ENCODE data around the gene FAM3C. TPM values are rescaled to one million over a fixed set of nuclear protein-coding genes. Genes with fewer than 3 reads are reported as not detected.

The FAM3C gene
- total and polyA plus RNA-seq, 10 of the 15 experiments (the other 5 are each of a cell fraction or from before 2014, with no cell fraction given) = 11.0 to 110 (median 27.8) TPM

DNA sequence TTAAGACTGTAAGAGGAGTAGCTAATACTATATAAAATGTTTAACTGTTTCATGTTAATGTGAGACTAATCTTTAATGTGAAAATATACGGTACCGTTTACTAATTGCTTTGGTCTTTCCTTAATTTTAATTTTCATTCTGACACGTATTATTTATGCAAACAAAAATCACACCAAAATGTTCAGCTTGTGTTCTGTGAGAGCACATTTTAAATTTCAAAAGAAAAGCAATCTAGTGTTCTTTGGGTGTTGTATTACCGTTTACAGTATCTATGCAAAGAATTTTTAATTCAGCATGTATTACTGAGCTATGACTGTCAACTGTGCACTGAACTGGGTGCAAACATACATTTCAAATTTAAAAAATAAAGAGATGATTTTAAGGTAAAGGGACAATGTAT, 65.1 kb downstream of the FAM3C start (continued):
- TF ChIP-seq, protein P1, sequence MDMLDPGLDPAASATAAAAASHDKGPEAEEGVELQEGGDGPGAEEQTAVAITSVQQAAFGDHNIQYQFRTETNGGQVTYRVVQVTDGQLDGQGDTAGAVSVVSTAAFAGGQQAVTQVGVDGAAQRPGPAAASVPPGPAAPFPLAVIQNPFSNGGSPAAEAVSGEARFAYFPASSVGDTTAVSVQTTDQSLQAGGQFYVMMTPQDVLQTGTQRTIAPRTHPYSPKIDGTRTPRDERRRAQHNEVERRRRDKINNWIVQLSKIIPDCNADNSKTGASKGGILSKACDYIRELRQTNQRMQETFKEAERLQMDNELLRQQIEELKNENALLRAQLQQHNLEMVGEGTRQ (IDR thresholded peaks at IDR 0.05; ENCODE audit: borderline replicate concordance, low read depth, low read length) = no peak
- TF ChIP-seq TARDBP (IDR thresholded peaks at IDR 0.05; ENCODE audit: borderline replicate concordance) = no peak
- TF ChIP-seq IRF4 (IDR thresholded peaks at IDR 0.05; ENCODE audit: low read depth, low read length) = no peak
- no peak for TF ChIP-seq EGR1 (IDR thresholded peaks at IDR 0.05; ENCODE audit: borderline replicate concordance in 1 of 2, low read depth in 2 of 2, low read length in 2 of 2)
- TF ChIP-seq NFYB (IDR thresholded peaks at IDR 0.05; ENCODE audit: insufficient read depth, low read depth, low read length) = no peak
- no peak for TF ChIP-seq SUPT20H (IDR thresholded peaks at IDR 0.05; ENCODE audit: borderline replicate concordance, control insufficient read depth, low read depth, low read length)
- TF ChIP-seq TAF1 (IDR thresholded peaks at IDR 0.05; ENCODE audit: borderline replicate concordance, low read depth, low read length) = no peak
- TF ChIP-seq RAD51 (IDR thresholded peaks at IDR 0.05) = no peak
- no peak for TF ChIP-seq NR2C2 (IDR thresholded peaks at IDR 0.05; ENCODE audit: borderline replicate concordance, control insufficient read depth, insufficient read length, low read depth)

DNA sequence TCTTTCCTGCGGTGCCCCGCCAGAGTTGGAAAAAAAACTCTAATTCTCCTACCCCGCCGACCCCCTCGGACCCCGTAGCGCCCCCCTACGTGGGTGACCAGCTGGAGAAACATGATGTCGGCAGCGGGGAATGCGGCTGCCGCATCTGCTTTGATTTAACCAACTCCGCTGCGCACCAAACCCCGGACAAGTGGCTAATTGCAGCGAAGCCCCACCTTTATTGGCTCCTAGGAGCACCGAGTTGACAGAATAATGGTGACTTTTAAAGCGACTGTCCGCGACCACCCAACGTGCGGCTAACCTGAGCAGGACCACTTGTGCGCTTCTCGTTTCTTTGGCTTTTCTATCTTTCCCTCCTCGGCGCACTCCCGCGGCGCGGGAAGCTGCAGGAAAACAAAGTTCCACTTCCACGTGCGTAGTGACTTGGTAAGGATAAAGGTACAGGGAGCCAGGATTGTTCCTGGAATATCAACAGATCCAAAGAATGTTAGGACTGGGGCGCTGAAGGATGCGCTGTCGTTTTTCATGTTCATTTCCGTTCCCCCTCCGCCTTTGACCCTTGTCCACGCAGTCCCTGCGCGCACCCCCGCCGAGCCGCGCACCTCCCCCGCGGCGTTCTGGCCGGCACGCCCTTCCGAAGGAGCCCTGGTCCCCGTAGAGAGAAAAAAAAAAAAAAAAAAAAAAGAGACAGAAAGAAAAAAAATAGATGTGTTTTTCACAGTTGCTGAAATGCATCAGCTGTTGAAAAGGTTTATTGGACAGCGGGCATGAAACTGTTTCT, 65.9 kb downstream of the FAM3C start:
- FAIRE-seq (no peak), ATAC-seq (peak; percentile 60), DNase-seq (ENCODE audit: low read depth, low spot score) (no peak)
- in situ Hi-C loops (cut with MboI) = no loop called here
- WGBS (ENCODE audit: insufficient coverage, insufficient replicate concordance, low lambda C conversion rate, missing lambda C conversion rate) = 3% methylated on average over 35 of the region's 52 CpGs
- no TSS peak for BruUV-seq (replicated peaks)
- no peak overlapping the region for H3K27ac ChIP-seq (ENCODE audit: control insufficient read depth, insufficient read depth)
- H3K27me3 ChIP-seq (replicated peaks in 1 of 2; ENCODE audit: control insufficient read depth in 2 of 2, insufficient read depth in 2 of 2, low read length in 1 of 2) = peaks cover 16 to 19% of the 10 kb centered on the region in 2 experiments
- peaks cover 5% of the 10 kb centered on the region for H3K4me1 ChIP-seq (ENCODE audit: control insufficient read depth, insufficient read depth, low read length)
- no peaks in the 10 kb centered on the region for H3K36me3 ChIP-seq (ENCODE audit: control insufficient read depth in 2 of 2, insufficient read depth in 2 of 2, low read length in 1 of 2)
- H3K79me2 ChIP-seq (ENCODE audit: control insufficient read depth, insufficient read depth, low read length) = no peaks in the 10 kb centered on the region
- peak overlapping the region; percentile 73 for H3K4me3 ChIP-seq
- H2AFZ ChIP-seq (ENCODE audit: control insufficient read depth, low read depth, low read length) = peak overlapping the region; percentile 25; the same call in 1 of the 2 replicates
- ChIA-PET RAD21 (ENCODE audit: unreplicated experiment) (interaction anchor here (0.5 to 1.4 kb wide), 5 partner anchors 28 to 70 kb away, joined by 3 to 4 read pairs (median 3); no protein-coding TSS in a partner anchor), SMC1A (ENCODE audit: uncharacterized antibody, unreplicated experiment) (interaction anchor here (0.8 to 1.4 kb wide), 8 partner anchors 16 to 217 kb away, joined by 3 to 5 read pairs (median 3); no protein-coding TSS in a partner anchor), CTCF (interaction anchor here (0.8 to 1.5 kb wide), 5 partner anchors 19 to 664 kb away, joined by 3 to 5 read pairs (median 4); no protein-coding TSS in a partner anchor), POLR2A (no interaction called here)
- no peaks in the 10 kb centered on the region for H4K20me1 ChIP-seq (ENCODE audit: control insufficient read depth, insufficient read depth)
- H3K4me2 ChIP-seq (ENCODE audit: control insufficient read depth, insufficient read depth) = peak overlapping the region; percentile 92
- no peak overlapping the region for H3K9ac ChIP-seq (ENCODE audit: control insufficient read depth, insufficient read depth, low read length)
- H3K9me3 ChIP-seq (replicated peaks; ENCODE audit: control insufficient read depth, insufficient read depth, low read length) = no peaks in the 10 kb centered on the region
- intact Hi-C loops (cut with micrococcal nuclease; ENCODE audit: unreplicated experiment) = no loop called here
- TF ChIP-seq BHLHE40 (IDR thresholded peaks at IDR 0.05; ENCODE audit: borderline replicate concordance in 1 of 2, low read depth in 2 of 2, low read length in 1 of 2) (no peak), HDGF (IDR thresholded peaks at IDR 0.05) (no peak), NR2C1 (IDR thresholded peaks at IDR 0.05) (no peak), MTA3 (IDR thresholded peaks at IDR 0.05; ENCODE audit: borderline replicate concordance, low read length) (no peak), TCF12 (IDR thresholded peaks at IDR 0.05; ENCODE audit: low read depth, low read length) (no peak), POLR2AphosphoS5 (IDR thresholded peaks at IDR 0.05; ENCODE audit: low read length) (no peak), BMI1 (IDR thresholded peaks at IDR 0.05; ENCODE audit: borderline replicate concordance) (no peak), TARDBP (IDR thresholded peaks at IDR 0.05; ENCODE audit: borderline replicate concordance) (no peak), EP300 (IDR thresholded peaks at IDR 0.05; ENCODE audit: borderline replicate concordance in 1 of 2, control insufficient read depth in 1 of 2, low read depth in 2 of 2, low read length in 2 of 2) (no peak), TCF7 (IDR thresholded peaks at IDR 0.05; ENCODE audit: borderline replicate concordance) (no peak)
- TF ChIP-seq, protein P2, sequence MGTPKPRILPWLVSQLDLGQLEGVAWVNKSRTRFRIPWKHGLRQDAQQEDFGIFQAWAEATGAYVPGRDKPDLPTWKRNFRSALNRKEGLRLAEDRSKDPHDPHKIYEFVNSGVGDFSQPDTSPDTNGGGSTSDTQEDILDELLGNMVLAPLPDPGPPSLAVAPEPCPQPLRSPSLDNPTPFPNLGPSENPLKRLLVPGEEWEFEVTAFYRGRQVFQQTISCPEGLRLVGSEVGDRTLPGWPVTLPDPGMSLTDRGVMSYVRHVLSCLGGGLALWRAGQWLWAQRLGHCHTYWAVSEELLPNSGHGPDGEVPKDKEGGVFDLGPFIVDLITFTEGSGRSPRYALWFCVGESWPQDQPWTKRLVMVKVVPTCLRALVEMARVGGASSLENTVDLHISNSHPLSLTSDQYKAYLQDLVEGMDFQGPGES (IDR thresholded peaks at IDR 0.05) = no peak

Measured in GM12878 (cell line).